ENCODE measurements around the gene LCN15.

LCN15 gene

DNA sequence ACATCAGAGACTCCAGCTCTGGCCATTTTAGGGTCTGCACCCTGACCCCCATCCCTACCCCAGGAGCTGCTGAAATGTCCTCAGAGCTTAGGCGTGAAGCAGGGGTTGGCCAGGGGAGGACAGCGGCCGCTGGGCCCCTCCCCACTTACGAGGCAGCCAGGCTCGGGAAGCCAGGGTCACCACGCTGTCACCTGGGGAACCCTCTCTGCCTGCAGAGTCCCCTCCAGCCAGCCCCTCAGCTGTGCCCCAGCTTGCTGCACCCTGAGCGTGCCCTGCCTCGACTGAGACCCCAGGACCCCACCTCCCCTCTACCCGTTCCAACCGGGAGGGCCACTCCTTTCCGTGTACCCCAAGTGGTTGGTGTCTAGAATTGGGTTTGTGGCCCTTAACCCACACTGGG is 24.2 kb downstream of the LCN15 start:
- no peak for DNase-seq

DNA sequence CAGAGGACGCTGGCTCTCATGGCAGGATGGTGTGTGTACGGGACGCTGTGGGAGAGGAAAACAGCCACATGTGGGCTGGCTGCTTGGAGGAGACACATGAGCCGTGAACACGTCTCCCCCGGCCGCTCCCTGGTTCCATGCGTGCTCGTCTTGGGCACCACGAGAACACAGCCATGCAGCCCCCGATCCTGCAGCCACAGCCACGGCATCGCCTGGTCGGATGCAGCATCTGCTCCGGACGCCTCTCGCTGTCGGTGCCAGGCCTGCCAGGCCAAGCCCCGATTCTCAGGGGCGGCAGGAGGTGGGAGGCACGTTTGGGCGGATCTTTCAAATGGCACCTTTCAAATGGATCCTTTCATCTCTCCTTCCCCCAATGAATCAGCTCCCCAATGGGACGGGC is 24.8 kb downstream of the LCN15 start:
- DNase-seq, result no peak

DNA sequence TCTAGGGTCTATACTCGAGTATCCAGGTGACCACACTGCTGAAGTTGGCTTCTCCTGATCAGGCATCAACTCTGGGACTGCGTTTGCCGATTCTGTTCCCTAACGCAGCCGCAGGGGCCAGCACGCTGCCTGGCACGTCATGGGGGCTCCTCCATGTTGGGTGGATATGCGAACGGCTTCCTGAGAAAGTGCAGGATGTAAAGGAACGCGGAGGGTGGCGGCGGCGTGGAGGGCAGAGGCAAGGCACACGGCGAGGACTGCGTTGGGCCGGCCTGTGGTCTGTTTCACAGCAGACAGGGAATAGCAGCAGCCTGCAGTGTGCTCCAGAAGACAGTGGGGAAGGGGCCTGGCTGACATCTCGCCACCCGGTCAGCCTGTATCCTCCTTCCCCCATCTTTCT is 25.4 kb downstream of the LCN15 start:
- DNase-seq, result no peak

DNA sequence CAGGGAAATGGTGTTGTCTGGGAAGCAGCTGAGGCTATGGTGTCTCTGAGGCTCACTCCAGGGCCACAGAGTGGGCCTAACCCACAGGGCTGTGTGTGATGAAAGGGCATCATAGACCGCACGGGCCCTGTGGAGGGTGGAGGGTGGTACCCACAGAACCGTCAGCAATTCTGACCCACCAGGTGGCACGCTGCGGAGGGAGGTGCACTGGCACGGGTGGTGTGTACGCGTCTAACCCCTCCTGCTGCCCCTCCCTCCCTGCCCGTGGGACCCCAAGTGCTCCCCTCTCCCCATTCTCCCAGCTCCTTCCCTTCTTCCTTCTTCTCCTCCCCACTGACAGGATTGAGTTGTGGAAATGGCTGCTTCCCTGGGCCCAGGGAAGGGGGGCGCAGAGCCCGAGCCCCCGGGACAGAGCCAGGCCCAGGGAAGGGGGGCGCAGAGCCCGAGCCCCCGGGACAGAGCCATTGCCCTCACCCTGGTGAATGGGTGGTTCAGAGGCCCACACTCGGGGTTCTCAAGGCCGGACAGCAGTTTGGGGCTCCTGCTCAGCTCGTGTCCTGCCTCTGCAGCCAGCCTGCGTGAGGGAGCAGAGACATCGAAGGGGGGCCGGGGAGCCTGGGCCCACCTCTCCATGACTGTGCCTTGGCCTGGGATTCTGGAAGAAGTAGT is 28.4 kb downstream of the LCN15 start:
- no peak for DNase-seq

DNA sequence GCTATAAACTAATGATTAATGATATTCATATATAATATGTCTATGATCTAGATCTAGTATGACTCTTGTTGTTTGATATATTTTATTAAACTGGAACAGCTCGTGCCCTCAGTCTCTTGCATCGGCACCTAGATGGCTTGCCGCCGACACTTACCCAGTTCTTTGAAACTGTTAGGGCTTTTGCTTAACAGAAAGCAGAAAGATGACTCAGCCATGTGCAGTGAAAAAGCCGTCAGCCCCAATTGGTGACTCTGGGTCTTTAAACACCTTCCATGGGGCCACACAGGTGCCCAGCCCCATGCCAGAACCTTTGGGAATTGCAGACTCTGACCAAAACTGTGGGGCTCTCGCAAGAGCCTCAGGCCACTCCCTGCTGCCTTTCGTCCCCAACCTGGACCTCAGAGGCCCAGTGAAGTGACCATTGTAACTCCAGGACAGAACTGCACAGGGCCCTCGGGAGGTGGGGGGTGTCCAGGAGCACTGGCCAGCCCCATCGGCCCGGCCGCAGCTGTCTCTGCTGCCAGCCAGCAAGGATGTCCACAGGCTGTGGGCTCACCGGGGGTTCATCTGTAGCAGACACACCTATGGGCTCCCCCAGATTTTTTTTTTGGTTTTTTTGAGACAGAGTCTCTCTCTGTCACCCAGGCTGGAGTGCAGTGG is 29.4 kb downstream of the LCN15 start:
- DNase-seq, result no peak

DNA sequence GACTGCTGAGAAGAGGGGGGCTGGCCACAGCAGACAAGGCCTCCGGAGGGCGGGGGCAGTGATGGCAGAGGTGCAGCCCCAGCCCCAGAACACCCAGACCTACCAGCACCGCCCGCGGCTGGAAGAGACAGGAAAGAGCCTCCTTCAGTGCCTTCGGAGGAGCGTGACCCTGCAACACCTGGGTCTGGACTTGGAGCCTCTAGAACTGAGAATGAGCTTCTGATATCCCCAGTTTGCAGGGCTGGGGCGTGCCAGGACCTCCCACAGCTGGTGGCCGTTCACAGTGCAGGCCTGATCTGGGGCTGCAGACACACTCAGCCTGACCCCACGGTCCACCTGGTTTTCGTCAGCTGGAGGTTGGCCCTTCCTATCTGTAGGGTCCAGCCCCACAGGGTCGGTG is 30.7 kb downstream of the LCN15 start:
- DNase-seq, result no peak

DNA sequence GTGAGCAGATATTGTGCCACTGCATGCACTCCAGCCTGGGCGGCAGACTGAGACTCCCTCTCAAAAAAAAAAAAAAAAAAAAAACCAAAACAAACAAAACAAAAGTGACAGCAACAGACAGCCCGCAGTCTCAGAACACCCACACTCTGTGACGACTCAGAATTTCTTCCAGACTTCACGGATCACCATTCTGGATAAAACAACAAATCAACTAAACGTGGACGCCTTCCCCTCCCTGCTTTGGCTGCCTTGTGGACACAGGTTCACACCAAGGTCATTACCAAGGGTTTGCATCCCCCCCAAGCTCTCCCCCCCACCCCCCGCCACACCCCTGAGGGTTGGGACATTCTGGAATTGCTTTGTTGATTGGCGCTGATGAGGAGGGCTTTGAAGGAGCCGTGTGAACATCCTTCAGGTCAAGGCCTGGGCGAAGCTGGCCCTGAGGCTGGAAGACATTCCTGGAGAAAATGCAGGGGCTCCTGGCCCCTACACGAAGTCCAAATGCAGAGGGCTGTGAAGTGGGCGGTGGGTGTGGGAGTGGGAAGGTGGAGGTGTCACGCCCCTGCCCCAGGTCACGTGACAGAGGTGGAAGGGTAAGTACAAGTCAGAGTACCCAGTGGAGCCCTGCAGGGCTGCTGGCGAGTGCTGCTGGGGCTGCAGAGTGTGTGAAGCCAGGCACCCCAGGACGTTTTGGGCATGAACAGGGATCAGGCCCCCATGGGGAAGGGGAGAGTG is 31.7 kb downstream of the LCN15 start:
- DNase-seq, result no peak

DNA sequence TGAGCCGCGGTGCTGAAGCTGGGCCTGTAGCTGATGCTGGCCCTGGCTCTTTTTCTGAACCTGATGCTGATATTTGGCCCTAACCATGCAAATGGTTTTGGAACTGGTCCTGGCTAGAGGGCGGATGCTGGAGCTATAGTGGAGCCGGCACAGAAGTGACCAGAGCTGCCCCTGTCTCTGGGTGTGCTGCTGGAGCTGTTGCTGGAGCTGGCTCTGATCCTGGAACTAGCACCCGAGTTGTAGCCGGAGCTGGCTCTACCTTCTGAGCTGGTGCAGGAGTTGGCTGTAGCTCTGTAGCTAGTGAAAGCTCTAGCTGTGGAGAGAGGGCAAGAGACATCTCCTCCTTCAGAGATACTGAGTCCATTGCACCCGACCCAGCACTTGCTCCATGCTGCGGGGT is 34.4 kb downstream of the LCN15 start:
- DNase-seq, result no peak

DNA sequence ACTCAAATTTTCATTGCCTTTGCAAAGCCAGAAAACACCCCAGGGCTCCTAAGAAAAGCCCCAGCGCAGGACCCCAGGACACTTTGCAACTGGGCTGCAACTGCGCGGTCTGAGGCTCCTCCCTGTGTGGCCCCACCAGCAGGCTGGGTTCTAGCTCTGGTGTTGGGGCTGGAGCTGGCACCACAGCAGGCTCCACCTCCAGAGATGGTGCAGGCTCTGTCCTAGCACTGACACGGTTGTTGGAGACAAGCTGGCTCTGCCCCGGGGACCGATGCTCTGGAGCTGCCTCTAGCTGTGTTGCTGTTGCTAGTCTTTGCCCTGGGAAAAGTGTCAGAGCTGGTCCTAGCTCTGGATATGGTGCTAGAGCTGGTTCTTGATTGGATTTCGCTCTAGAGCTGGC is 35.2 kb downstream of the LCN15 start:
- DNase-seq, result no peak

DNA sequence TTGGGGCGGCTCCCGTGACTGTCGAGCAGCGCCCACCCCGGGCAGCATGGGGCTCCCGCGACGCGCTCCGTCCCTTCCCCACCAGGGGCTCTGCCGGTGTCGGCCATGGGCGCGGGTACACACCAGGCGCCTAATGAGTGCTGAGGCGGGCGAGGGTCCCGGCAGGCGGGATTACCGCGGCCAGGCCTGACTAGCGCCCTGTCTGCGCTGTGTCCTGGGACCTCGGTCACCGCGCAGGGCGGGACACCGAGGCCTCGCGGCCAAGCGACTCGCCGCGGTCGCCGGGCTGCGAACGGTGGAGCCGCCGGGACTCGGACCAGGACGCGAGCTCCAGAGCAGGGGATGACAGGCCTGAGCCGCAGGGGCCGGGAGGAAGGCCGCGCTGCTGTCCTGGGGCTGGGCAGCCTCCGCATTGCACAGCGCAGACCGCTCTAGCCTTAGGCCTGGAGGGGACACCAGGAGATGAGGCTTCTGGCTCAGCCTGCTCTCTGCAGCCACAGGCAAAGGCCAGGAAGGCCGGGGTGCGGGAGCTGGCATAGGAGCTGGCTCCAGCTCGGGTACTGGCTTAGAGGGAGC is 35.7 kb downstream of the LCN15 start:
- DNase-seq, result no peak

DNA sequence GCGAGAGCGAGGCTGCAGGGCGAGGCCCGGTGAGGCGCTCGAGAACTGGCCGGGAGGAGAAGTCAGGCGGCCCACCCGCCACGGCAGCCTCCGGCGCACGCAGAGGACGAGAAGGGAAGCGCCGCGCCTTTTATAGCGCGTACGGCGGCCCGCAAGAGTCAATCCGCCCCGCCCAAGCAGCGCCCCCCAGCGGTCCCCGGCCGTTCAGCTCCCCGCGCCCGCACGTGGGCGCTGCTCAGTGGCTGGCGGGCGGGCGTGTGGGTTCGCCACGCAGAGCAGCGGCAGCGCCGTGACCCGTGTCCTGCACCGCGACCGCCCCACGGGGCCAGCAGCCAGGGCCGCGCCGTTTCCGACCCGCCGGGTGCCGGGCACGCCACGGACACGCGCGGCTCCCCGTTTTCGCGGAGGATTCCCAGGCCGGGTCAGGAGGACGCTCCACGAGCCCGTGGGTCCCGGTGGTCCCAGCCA is 36.2 kb downstream of the LCN15 start:
- no peak for DNase-seq

DNA sequence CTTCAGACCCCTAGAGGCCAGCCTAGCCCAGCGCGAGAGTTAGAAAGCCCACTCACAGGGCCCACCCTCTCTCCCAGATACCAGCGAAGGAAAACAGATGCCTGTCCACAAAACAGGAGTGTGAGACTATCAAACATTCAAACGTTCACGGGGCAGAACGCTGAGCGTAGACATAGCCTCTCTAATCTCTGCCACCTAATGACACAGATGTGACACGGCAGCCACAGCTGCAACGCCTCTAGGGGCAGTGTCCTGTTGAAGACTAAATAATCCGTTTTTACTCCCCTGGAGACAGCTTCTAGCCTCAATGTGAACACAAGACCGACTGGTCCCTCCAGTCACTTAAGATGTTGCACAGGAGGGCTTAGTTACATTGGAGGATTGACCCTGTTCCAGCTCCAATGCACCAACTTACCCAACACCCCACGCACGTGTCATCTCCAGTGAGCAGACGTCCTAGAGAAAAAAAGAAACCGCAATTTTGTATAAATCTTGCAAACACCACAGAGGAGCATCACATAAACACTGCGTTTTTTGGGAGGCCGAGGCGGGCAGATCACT is 37.6 kb downstream of the LCN15 start:
- DNase-seq, result no peak

DNA sequence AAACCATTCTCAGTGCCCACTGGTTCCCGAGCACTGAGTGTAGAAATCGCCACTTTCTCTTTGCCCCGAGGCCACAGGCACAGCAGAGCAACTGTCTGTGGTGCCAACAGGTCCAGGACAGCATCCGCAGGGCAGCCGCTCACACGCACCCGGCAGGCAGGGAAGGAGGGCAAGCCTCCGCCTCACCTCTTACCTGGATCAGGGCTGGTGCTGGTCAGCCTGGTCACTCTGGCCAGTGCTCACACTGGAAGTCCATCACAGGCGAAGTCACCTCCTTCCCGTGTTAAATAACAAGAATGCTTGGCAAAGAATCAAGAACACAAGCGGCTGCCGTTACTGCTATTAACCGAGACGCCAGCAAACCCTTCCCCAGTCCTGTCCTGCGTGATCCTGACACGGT is 38.2 kb downstream of the LCN15 start:
- no peak for DNase-seq

DNA sequence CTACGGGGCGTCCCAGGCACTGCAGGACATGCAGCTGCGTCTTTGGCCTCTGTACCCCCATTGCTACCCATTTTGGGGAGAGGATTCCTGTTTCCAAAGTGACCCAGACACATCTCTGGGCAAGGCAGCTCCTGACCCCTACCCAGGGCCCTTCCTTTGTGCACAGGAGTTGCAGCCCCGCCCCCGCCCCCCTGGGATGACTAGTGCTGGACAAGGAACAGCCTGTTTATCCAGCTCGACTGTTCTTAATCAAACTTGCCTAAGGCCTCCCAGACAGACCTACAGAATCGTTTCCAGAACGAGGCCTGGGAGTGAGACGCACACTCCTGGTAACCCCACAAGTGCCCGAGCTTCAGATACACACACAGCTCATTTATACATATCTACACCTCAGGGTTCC is 38.7 kb downstream of the LCN15 start:
- DNase-seq, result no peak

DNA sequence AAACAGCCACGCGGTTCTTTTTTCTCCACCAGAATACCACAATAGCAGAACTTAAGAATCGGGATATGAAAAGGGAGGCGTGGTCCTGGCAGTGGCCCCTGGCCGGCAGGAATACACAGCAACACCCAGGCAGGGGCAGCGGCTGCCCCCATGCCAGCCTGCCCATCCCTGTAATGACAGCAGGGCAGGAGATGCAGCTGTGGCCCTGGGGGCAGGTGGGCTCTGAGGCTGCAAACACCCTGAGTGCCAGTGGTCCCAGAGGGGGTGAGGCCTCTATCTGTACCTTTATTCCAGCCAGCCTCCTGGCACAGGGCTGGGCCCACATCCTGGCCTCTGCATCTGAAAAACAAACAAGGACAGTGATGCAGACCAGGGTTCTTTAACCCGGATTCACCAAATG is 39.5 kb downstream of the LCN15 start:
- DNase-seq, result no peak

DNA sequence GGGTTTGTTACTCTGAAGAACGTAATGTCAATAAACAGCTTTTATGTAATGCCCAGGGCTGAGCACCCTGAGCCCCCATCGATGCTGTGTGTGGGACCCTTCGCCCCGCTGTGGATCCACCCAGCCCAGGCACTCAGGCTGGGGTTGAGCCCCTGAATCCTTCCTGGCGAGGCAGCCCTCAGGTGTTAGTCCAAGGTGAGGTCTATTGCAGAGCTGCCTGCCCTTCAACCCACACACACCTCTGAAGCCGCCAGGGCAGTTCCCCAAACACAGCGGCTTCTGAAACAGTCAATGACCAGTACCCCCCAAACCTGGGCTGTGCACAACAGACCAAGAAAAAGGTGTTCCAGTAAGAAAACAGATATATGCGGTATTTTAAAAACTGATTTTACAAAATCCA is 40.3 kb downstream of the LCN15 start:
- no peak for DNase-seq

DNA sequence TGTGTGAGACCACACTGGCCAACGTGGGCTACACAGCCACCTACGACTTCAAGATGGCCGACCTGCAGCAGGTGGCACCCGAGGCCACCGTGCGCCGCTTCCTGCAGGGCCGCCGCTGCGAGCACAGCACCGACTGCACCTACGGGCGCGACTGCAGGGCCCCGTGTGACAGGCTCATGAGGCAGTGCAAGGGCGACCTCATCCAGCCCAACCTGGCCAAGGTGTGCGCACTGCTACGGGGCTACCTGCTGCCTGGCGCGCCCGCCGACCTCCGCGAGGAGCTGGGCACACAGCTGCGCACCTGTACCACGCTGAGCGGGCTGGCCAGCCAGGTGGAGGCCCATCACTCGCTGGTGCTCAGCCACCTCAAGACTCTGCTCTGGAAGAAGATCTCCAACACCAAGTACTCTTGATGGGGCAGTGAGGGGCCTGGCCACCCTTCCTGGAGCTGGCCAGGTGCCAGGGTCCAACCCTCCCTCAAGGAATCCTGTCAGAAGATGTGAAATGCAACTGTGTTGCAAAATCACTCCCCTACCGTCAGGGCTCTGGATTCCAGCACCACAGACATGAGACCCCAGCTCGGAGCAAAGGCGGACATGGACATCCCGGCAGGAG is 40.8 kb downstream of the LCN15 start:
- DNase-seq, result no peak

DNA sequence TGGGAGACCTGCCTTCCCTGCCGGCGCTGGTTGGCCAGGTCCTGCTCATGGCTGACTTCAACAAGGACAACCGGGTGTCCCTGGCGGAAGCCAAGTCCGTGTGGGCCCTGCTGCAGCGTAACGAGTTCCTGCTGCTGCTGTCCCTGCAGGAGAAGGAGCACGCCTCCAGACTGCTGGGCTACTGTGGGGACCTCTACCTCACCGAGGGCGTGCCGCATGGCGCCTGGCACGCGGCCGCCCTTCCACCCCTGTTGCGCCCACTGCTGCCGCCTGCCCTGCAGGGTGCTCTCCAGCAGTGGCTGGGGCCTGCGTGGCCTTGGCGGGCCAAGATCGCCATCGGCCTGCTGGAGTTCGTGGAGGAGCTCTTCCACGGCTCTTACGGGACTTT is 41.4 kb downstream of the LCN15 start:
- DNase-seq, result no peak

DNA sequence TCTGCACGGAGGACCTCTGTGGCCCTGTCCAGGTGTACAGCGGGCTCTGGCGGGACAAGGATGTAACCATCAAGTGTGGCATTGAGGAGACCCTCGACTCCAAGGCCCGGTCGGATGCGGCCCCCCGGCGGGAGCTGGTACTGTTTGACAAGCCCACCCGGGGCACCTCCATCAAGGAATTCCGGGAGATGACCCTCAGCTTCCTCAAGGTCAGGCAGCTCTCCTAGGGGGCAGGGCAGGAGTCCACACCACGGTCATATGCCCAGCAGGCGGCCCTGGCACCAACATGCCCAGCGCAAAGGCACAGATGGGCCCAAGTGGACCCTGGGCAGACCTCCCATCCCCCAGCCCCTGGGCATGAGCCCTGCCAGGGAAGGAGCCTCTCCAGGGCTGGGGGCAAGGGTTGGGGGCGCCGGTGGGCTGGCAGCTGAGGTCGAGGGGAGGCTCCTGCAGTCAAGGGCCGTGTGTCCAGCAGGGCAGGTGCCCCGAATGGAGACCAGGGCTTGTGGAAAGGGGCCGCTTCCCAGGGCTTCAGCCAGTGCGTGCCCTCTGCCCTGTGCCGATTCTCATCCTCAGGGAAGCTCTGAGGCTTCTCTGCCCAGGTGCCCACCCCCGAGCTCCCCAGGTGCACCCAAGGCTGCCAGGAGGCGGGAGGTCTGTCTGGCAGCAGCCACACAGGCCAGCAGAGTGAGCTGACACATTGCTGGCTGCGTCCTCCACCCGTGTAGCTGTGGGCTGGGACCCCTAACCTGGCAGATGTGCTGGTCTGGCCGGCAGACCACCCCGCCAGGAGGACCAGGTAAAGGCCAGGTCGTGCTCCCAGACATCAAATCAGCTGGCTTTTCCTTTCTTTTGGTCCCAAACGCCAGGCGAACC is 42.0 kb downstream of the LCN15 start:
- DNase-seq, result no peak

DNA sequence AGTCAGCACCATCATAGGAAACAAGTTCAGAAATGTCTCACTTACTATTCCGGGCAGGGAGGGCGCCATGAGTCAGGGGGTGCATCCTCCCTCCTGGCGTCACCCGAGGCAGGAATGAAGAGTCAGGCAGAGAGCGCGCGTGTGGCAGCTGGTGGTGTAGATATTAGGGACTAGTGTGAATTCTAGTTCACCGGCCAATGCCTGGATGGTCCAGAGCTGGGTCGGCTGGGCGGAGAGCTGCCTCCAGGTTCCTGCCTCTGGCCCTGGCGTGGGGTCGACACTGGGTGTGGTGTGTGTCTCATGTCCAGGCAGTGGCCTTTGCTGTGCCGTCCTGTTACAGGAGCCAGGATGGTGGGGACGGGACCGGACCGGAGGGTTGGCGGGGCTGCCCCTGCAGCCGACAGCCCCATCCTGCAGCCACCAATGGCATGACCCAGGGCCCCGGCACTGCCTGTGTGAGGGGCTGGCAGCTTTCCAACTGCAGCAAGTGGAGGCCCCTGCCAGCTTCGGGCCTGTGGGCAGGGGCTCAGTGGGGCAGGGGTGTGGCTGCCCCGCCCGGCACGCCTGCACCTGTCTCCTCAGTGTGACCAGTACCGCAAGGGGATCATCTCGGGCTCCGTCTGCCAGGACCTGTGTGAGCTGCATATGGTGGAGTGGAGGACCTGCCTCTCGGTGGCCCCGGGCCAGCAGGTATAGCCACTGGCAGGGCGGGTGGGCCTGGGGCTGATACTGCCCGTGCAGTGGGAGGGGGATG is 42.8 kb downstream of the LCN15 start:
- DNase-seq, result no peak

DNA sequence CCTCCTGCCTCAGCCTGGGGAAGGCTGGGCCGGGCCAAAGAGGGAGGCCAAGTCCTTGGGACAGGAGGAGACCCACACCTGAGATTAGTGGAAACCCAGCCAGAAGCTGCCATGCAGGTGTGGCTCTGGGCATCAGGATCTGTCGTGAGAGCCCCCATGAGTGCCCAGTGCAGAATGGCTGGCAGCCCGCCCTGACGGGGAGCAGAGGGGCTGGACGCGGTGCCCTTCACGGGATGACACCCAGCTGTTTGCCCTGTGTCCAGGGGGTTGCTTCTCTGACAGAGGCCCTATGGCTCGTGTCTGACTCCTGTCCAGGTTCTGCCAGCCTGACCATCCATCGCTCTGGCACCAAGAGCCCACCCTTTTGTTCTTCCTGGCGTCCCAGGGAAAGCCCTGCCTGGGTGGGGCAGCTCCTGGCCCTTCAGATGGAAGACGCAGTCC is 43.4 kb downstream of the LCN15 start:
- DNase-seq, result no peak

Data from cortex of kidney (tissue), 1 donor.